Stimulated activated CD8-positive, alpha-beta memory T cell treated with anti-CD3 and anti-CD28 coated beads, Interleukin-7, amount 100 ng/mL, for 48 hours (primary cell): ENCODE results near the gene SYNE3.

ENCODE experiments used
- DNase-seq, 2 donors: peaks; one replicate each; pipeline ENCODE4 v3.0.0-alpha.2; 2020; ENCODE audit warnings: low read depth in 1 of 2; ENCODE audit errors: extremely low read depth in 1 of 2

Gene SYNE3

DNA sequence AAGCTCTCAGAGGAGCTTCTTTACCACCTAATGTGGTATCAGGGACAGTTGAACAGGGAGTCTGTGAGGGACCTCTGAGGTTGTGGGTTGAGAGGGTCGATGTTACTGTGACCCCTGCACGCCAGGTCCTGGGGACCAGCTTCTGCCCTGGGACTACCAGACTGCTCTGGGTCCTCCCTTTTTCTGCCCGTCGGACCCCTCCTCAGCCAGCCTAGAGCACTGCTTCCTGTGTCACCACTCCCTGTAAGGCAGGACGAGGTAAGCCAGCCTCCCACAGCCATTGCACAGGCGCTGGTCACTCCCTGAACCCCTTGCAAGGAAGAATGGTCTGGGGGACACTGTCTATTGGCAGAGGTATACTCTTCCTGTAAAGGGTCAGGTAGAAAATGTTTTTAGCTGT, 38.1 kb downstream of the SYNE3 start:
- DNase-seq, result no peak

DNA sequence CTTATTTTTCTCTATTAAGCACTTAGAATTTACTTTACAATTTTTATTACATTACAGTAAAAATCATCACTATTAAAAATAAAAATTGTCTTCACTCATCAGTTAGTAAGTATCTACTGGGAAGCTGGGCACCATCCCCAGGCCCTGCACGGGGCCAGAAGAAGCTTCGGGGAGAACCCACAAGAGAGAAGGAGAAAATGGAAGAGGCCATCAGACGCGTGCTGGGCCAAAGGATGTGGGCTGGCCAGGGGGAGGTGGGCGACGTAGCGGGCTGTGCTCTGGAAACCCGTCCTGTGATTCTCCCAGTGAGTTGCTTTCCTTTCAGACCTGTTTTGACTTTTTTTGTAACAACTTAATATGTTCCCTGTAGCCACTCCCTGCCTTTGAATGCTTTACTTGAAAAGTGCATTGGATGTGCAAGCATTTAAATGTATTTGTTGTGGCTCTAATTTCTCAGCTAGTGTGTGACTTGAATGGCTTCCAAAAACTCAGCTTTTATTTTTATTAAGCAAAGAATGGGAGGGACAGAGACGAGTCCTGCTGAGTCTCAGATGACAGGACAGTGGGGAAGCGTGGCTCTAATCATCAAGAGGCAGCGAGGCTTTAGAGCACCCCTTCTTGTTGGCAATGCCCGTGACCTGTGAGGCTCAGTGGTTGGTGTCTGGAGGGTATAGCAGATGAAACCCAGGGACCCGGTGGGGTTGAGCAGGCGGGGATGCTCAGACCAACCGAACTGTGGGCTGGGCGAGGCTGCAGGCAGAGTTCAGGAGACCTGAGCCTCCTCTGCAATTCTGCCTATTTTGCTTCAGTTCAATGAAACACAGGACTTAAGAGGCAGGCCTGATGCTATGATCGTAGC, 38.8 kb downstream of the SYNE3 start:
- no peak for DNase-seq

GRCh38 chr14:95476747-95477146, 39.7 kb downstream of the SYNE3 start:
- DNase-seq, result no peak

GRCh38 chr14:95475540-95476240, 40.8 kb downstream of the SYNE3 start:
- no peak for DNase-seq

DNA sequence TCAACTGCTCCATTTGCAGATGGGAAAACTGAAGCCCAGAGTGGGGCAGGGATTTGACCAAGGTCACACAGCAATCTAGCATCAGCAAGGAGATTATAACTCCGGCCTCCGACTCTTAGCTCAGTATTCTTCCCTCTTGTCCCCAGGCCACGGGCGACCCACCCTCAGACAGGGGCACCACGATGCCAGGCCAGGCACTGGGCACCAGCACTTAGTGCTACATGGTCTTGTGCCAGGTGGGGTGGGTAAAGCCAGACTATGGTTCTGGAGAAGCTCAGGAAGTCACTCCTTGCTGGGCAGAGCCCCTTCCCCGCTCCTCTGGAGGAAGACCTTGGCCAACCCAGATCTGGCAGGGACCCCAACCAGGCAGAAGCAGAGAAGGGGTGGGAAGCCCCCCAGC, 41.5 kb downstream of the SYNE3 start:
- DNase-seq, result no peak

GRCh38 chr14:95474486-95474885, 42.0 kb downstream of the SYNE3 start:
- no peak for DNase-seq

DNA sequence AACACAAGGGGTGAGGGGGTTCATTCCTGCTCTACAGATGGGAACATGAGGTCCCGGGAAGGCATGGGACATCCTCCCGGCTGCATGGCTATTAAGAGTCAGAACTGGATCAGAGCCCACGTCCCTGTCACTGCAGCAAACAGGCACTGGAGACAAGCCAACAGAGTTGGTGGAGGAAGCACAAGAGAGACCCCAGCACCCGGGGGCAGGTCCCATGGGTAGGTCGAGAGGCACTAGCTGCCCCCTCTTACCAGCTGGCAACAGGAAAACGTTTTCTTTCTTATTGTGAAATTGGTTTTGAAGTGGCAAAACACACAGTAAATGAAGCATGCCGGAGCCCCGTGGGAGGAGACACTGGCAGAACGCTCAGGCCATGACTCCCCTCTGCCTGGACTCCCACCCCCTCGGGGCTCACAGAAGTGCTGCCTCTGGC, 43.6 kb downstream of the SYNE3 start:
- DNase-seq, result no peak

GRCh38 chr14:95471476-95471875, 45.0 kb downstream of the SYNE3 start:
- no peak for DNase-seq

DNA sequence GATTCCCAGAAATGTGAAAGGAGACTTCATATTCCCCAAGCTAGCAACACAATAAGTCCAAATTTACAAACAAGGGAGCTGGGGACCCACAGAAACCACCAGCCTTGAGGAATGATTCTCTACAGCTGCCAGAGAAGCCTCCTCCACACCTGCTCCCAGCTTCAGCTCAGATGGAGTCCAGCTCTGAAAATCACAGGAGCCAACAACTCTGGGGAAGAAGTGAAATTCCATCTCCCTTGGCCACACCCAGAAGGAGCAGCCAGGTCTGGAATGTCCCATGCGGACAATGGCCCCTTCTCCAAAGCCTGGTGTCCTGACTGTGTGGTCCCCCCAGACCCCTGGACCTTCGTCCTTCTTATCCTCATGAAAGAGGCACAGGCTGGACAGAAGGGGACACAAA, 45.4 kb downstream of the SYNE3 start:
- no peak for DNase-seq

GRCh38 chr14:95469134-95469481, 47.3 kb downstream of the SYNE3 start:
- no peak for DNase-seq

DNA sequence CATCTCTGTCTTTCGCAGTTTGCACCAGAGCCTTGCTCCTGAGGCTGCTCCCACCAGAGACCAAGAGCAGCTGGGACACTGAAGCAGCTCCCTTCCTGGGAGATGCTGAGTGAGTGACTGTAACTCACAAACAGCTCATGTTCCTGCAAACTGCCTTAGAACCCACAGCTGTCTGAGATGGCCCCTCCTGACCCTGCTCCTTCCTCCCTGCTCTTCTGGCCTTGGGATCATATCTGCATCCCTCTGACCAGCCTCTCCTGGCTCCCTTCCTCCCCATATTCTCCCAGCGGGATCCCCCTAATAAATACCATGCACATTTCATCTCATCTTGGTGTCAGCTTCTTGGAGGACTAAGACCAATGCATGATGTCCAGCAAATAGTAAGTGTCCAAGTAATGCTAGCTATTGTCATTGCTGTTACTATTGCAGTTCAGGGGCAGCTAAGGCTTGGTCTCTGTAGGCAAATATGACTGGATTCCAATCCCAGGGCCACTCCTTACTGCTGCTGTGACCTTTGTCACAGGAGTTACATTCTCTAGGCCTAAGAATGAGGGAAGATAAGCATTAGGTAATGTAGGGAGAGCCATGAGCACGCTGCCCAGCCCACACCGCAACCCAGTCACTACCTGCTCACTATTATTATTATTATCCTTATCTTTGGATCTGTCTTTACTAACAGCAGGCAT, 47.9 kb downstream of the SYNE3 start:
- DNase-seq, result no peak

GRCh38 chr14:95467657-95468056, 48.8 kb downstream of the SYNE3 start:
- no peak for DNase-seq

DNA sequence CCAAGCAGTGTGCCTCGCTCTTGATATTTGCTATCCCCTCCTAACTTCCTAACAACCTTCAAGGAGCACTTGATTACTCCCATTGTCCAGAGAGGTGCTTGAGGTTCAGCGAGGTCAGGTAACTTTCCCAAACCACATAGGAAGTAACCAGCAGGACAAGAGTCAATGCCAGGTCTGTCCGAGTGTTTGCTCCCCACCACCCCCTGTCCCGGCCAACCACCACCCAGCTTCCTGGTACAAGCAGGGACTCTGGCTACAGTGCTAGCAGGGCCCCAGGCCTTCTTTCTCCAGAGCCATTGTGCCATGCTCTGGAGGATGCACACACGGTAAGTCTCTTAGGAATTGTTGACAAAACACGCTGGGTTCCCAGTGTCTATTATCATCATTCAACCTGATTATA, 49.2 kb downstream of the SYNE3 start:
- DNase-seq, result no peak
